GM12864 (cell line): ENCODE data around the gene CASQ1.

Experiments used
- DNase-seq: peaks from one replicate; pipeline ENCODE4 v3.0.0-alpha.2; 2011; ENCODE audit warnings: low read depth
- H3K4me3 ChIP-seq: 2 replicates; pipeline ENCODE4 v1.5.1; 2011; ENCODE audit warnings: mild to moderate bottlenecking, low read depth, low read length, control low read depth
- TF ChIP-seq, protein P1 (sequence below): IDR thresholded peaks from 2 replicates; pipeline ENCODE4 v1.5.1; 2011; ENCODE audit warnings: low read depth, mild to moderate bottlenecking, moderate library complexity, low read length, control low read depth, inconsistent platforms; ENCODE audit errors: missing control alignments

CASQ1 gene

DNA sequence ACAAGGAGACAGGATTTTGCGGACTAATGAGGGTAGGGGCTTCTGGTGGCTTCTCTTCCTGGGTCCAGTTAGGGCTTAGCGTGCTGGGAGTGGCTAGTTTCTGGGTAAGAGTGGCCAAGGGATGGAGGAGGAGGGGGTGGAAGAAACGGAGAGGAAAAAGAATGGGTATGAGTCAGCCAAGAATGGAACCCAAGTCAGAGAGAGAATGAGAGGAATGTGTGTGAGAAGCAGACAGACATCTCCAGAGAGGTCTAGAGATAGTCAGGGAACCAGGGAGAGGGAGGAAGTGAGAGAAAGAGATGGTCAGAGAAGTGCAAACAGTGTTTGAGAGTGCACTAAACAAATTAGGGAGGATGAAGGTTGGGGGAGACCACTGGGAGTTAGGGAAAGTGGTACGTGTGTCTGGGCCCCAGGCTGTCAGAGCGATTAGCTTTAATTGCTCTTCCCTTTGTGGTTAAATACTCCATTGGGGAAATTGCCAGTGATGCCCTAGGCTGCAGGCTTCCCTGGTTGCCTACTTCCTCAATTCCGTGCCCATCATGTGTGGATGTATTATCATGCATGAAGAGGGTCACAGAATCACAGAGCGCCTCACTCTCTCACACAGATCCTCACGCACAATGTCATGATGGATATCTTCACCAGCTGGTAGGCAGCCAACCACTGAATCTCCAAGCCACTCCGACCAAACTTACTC is 16.2 kb downstream of the CASQ1 start:
- no peak for DNase-seq
- TF ChIP-seq, protein P1, sequence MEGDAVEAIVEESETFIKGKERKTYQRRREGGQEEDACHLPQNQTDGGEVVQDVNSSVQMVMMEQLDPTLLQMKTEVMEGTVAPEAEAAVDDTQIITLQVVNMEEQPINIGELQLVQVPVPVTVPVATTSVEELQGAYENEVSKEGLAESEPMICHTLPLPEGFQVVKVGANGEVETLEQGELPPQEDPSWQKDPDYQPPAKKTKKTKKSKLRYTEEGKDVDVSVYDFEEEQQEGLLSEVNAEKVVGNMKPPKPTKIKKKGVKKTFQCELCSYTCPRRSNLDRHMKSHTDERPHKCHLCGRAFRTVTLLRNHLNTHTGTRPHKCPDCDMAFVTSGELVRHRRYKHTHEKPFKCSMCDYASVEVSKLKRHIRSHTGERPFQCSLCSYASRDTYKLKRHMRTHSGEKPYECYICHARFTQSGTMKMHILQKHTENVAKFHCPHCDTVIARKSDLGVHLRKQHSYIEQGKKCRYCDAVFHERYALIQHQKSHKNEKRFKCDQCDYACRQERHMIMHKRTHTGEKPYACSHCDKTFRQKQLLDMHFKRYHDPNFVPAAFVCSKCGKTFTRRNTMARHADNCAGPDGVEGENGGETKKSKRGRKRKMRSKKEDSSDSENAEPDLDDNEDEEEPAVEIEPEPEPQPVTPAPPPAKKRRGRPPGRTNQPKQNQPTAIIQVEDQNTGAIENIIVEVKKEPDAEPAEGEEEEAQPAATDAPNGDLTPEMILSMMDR = no peak

DNA sequence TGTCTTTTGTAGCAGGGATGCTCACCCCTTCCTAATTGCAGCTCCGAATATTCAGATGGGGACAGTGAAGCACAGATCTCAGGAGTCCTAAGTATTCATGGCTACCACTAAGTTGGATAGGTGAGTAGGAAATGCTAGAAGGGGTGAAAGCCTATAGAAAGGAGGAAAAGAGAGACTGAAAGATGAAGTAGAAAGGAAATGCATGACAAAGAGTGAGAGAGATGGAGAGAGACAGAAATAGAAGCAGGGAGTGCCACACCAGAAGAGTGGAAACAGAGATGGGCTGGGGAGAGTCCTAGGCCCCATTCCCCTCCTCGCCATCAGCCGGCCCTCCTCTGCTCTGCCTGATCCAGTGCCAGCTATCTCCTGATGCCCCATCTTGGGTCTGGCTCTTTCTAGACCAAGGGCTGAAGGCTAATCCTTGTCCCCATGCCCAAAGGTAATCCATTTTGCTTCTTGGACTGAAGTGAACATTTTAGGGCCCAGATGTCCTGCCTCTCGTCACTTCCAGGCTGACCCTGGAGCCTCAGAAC is 16.8 kb downstream of the CASQ1 start:
- no peak for DNase-seq
- H3K4me3 ChIP-seq = no peak overlapping the region; the same call in 1 of the 2 replicates
- TF ChIP-seq, protein P1 = no peak

More for the DNA sequence above, 16.2 kb downstream of the CASQ1 start:
- H3K4me3 ChIP-seq = peak overlapping the region; percentile 90

DNA sequence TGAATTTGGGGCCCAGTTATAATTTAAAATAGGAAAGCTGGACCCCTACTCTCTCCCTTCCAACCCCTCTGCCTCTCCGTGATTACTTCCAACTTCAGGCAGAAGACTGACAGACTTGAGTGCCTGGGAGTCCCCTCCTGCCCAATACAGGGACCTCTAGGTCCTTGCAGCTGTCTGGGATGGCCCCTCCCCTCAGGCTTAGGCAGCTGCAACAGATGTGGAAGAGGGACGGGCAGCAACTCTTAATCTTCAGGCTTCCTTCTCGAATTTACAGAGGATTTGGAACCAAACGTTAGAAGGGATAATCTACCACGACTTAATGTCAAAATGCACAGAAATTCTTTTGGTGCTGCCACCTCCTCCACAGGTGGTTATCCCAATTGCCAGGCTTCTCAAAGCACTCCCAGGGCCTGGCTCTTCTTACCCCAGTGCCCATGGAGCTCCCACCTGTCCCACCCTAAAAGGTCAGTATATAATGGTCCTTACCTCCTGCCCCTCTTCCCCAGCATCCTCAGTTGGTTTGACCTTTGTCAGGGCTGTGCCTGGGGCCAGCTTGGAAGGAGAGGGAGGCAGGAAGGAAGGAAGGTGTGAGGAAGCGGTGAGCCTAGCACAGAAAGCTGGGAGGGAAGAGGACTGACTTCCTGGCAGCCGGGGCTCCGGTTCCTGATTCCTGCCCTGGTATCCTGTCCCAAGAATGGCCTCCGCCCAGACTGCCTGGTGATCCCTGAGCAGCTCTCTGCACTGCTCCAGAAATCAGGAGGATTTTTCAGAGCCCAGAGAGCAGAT is 17.6 kb downstream of the CASQ1 start:
- TF ChIP-seq, protein P1 = no peak
- H3K4me3 ChIP-seq = no peak overlapping the region
- DNase-seq = no peak

DNA sequence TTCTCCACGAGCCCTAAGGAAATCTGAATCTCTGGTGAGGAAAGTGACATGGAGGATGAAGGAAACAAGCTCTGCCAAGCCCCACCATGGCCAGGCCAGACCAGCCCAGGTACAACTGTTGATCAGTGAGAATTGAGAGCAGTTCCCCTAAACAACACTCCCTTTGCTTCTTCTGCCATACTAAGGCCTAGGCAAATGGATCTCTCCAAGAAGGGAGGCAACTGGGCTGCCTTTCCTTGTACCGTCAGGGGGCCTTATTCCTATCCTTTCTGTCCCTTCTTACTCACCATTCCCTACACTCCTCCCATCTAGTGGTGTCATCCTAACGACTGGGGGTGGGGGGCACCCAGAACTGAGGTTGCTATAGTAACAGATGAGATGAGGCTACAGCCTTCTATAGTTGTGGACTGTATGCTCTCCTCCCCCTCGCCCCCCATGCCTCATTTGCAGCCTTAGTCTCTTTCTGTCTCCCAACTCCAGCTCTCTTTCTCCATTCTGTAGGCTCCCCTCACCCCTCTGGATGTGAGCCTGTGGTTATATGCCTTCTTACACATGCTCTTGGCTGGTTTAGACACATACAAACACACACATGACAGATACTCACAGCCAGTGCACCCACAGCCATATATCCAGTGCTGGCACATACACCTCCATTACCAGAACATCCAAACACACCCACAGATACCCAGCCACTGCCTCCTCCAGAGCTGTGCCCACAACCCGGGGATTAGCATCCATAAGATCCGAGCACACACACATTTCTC is 18.4 kb downstream of the CASQ1 start:
- DNase-seq = no peak
- TF ChIP-seq, protein P1 = no peak
- no peak overlapping the region for H3K4me3 ChIP-seq

DNA sequence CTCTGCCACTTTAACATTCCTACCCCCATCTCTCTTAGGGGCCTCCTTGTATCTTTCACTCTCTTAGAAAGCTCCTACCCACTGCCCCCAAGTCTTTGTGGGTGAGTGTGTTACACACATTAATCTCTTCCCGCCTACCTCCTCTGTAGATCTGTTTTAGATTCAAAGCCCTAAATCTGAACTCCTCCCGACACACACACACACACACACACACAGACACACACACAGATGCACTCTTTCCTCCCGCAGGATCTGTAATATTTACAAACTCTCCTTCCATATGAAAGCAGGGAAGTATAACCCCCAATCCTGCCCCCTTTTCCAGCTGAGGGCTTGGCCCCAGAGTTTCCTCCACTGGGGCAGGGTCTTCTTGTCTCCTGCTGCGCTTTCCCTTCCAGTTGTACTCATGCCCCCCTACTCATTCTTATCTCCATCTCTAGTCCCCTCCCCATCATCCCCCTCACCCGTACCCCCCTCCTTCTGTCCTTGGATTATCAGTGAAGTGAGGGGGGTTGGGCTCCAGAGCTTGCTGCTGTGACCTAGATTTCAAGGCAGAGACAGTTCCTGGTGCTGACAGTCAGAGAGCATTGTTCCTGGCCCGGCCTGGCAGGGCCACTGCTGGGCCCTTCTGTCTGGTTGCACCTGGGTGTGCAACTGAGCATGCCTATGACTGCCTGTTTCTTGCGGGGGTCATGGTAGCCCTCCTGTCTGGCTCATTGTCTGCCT is 19.1 kb downstream of the CASQ1 start:
- no peak for DNase-seq
- TF ChIP-seq, protein P1 = no peak
- no peak overlapping the region for H3K4me3 ChIP-seq

DNA sequence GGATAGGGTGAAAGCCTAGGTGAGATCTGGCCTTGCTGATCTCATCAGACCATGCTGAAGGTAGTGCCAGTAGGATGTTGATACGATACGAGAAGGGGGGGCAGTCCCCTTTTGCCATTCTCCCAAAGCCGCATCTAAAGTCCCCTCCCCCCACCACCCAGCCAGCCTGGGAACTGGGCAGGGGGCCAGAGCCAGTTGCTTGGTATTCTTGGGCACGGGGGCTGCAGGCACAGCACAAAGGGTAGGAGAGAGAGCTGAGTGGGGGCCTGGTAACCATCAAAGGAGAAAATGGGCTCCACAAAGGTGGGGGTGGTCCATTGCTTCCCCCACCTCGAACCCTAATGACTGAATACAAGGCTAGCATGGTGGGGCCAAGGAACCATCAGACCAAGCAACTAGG is 20.2 kb downstream of the CASQ1 start:
- no peak for DNase-seq
- no peak overlapping the region for H3K4me3 ChIP-seq
- TF ChIP-seq, protein P1 = no peak
